UCSD-AML1 (cell line): ENCODE measurements around the gene MORC1.

ENCODE experiments used
- DNase-seq: peaks from one replicate; lab custom pipeline; 2025; ENCODE audit not compliant: unreplicated experiment; lab: John Stamatoyannopoulos, UW

MORC1 gene

GRCh38 chr3:109035082-109035481 lies 82.9 kb downstream of the MORC1 start:
- no peak for DNase-seq

GRCh38 chr3:109033000-109033660 lies 84.8 kb downstream of the MORC1 start:
- no peak for DNase-seq

- DNase-seq, result no peak
Observed at GRCh38 chr3:109028753-109029152, 89.2 kb downstream of the MORC1 start.

GRCh38 chr3:109026821-109027220 lies 91.1 kb downstream of the MORC1 start:
- DNase-seq, result no peak

GRCh38 chr3:109025896-109026295 lies 92.0 kb downstream of the MORC1 start:
- no peak for DNase-seq

- DNase-seq, result no peak
Observed at GRCh38 chr3:109023656-109024254, 94.2 kb downstream of the MORC1 start.

- no peak for DNase-seq
Observed at GRCh38 chr3:109023167-109023566, 94.8 kb downstream of the MORC1 start.

- DNase-seq, result no peak
Observed at GRCh38 chr3:109021556-109021955, 96.4 kb downstream of the MORC1 start.

GRCh38 chr3:109018828-109019227 lies 99.1 kb downstream of the MORC1 start:
- DNase-seq, result no peak

GRCh38 chr3:109005443-109005842 lies 112.5 kb downstream of the MORC1 start:
- no peak for DNase-seq

GRCh38 chr3:108998436-108998835 lies 119.5 kb downstream of the MORC1 start:
- DNase-seq, result no peak

- no peak for DNase-seq
Observed at GRCh38 chr3:108985844-108986243, 132.1 kb downstream of the MORC1 start.

GRCh38 chr3:108983051-108983450 lies 134.9 kb downstream of the MORC1 start:
- no peak for DNase-seq

GRCh38 chr3:108976058-108976457 lies 141.9 kb downstream of the MORC1 start:
- no peak for DNase-seq

GRCh38 chr3:108973019-108973418 lies 144.9 kb downstream of the MORC1 start:
- DNase-seq, result no peak

GRCh38 chr3:108972482-108972881 lies 145.5 kb downstream of the MORC1 start:
- no peak for DNase-seq

GRCh38 chr3:108970561-108970960 lies 147.4 kb downstream of the MORC1 start:
- DNase-seq, result no peak

GRCh38 chr3:108966773-108967172 lies 151.2 kb downstream of the MORC1 start:
- DNase-seq, result no peak

- no peak for DNase-seq
Observed at GRCh38 chr3:108959017-108959416, 158.9 kb downstream of the MORC1 start.

- no peak for DNase-seq
Observed at GRCh38 chr3:108953700-108954099, 164.2 kb downstream of the MORC1 start, which contains the start of gene GUCA1C. TSS of gene GUCA1C (minus strand) at chr3:108953879. CDS start at chr3:108953762, 117 bp downstream.

- no peak for DNase-seq
Observed at GRCh38 chr3:108953210-108953609, 164.7 kb downstream of the MORC1 start.

GRCh38 chr3:108951820-108952501 lies 166.0 kb downstream of the MORC1 start:
- DNase-seq, result no peak
